ENCODE measurements around the gene RPS6KA5. TPM values are rescaled to one million over a fixed set of nuclear protein-coding genes. Genes with fewer than 3 reads are reported as not detected.

Gene RPS6KA5
- total RNA-seq, 1 donor from 2014 or later: 0.21 TPM

DNA sequence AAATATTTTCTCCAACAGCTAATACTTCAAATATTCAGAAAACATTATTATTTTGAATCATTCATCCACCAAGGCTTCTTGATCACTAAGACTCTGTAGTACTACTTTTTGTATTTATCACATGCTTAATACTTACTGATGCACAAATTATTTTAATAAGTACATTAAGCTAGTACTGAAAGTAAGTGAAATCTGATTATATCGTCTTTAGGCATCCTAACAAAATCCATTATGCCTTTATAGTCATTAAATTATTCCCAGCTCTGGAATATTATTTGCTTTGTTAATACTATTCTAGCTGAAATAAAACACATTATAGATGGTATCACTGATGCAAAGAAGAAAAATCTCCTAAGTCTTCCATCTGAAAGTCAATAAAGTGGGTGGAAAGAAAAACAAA, 169.1 kb downstream of the RPS6KA5 start:
- intact Hi-C loops (cut with DNase I): no loop called here
- Histone ChIP-seq H3K9me3 (no peaks in the 10 kb centered on the region), H3K4me3 (no peak overlapping the region), H3K27ac (no peak overlapping the region), H3K4me1 (no peaks in the 10 kb centered on the region), H3K36me3 (no peaks in the 10 kb centered on the region), H3K27me3 (no peaks in the 10 kb centered on the region)
- no peak for DNase-seq (ENCODE audit: low spot score in 2 of 2)
- TF ChIP-seq, protein P1, sequence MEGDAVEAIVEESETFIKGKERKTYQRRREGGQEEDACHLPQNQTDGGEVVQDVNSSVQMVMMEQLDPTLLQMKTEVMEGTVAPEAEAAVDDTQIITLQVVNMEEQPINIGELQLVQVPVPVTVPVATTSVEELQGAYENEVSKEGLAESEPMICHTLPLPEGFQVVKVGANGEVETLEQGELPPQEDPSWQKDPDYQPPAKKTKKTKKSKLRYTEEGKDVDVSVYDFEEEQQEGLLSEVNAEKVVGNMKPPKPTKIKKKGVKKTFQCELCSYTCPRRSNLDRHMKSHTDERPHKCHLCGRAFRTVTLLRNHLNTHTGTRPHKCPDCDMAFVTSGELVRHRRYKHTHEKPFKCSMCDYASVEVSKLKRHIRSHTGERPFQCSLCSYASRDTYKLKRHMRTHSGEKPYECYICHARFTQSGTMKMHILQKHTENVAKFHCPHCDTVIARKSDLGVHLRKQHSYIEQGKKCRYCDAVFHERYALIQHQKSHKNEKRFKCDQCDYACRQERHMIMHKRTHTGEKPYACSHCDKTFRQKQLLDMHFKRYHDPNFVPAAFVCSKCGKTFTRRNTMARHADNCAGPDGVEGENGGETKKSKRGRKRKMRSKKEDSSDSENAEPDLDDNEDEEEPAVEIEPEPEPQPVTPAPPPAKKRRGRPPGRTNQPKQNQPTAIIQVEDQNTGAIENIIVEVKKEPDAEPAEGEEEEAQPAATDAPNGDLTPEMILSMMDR (IDR thresholded peaks at IDR 0.05): no peak

- Histone ChIP-seq H3K36me3 (no peaks in the 10 kb centered on the region), H3K4me3 (no peak overlapping the region), H3K27ac (no peak overlapping the region), H3K4me1 (no peaks in the 10 kb centered on the region), H3K27me3 (no peaks in the 10 kb centered on the region), H3K9me3 (no peaks in the 10 kb centered on the region)
- intact Hi-C loops (cut with DNase I): no loop called here
- TF ChIP-seq, protein P1 (IDR thresholded peaks at IDR 0.05): no peak
- no peak for DNase-seq (ENCODE audit: low spot score in 2 of 2)
Measured at GRCh38 chr14:90890322-90891020, 170.0 kb downstream of the RPS6KA5 start.

DNA sequence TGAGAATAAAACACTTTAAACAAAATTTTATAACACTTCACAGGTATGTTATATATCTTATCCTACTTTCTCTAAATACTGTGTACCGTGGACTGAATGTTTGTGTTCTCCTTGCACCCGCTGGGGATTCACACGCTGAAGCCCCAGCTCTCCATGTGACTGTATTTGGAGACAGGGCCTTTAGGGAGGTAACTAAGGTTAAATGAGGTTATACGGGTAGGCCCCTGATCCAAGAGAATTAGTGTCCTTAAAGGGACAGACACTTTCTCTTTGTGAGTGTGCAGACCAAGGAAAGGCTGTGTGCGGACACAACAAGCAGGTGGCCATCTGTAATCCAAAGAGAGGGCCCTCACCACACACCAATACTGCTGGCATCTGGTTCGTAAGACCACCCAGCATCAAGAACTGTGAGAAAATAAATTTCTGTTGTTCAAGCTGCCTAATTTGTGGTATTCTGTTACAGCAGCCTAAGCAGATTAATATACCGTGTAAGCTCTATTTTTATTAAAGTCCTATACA, 174.1 kb downstream of the RPS6KA5 start:
- H3K9me3 ChIP-seq: peaks cover 0 to 10% of the 10 kb centered on the region in 2 donors
- DNase-seq (ENCODE audit: low spot score in 2 of 2): no peak
- no peak overlapping the region for H3K4me3 ChIP-seq

GRCh38 chr14:90883782-90884181, 176.7 kb downstream of the RPS6KA5 start:
- Histone ChIP-seq H3K27ac (no peak overlapping the region), H3K36me3 (no peaks in the 10 kb centered on the region), H3K4me1 (no peaks in the 10 kb centered on the region), H3K27me3 (no peaks in the 10 kb centered on the region), H3K9me3 (peaks cover 0 to 10% of the 10 kb centered on the region in 2 donors), H3K4me3 (no peak overlapping the region)
- intact Hi-C loops (cut with DNase I): no loop called here
- no peak for DNase-seq (ENCODE audit: low spot score in 2 of 2)
- TF ChIP-seq, protein P1 (IDR thresholded peaks at IDR 0.05): no peak

More for the DNA sequence above, 174.1 kb downstream of the RPS6KA5 start:
- TF ChIP-seq, protein P1 (IDR thresholded peaks at IDR 0.05): no peak
- no peaks in the 10 kb centered on the region for H3K36me3 ChIP-seq
- intact Hi-C loops (cut with DNase I): no loop called here
- H3K4me1 ChIP-seq: no peaks in the 10 kb centered on the region
- no peaks in the 10 kb centered on the region for H3K27me3 ChIP-seq
- no peak overlapping the region for H3K27ac ChIP-seq

DNA sequence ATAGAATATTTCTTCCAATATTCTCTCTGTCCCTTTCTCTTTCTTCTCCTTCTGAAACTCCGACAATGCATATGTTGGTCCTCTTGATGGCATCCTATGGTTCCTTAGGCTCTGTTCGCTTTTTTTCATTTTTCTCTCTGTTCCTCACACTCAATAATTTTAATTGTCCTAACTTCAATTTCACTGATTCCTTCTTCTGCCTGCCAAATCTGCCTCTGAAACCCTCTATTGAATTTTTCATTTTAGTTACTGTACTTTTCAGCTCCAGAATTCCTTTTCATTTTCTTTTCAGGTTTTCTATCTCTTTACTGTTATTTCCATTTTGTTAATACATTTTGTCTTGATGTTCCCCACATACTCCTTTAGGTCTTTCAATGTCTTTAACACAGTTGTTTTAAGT, 177.2 kb downstream of the RPS6KA5 start:
- no peak for DNase-seq (ENCODE audit: low spot score in 2 of 2)
- H3K27ac ChIP-seq: no peak overlapping the region
- H3K36me3 ChIP-seq: no peaks in the 10 kb centered on the region
- TF ChIP-seq, protein P1 (IDR thresholded peaks at IDR 0.05): no peak
- H3K4me3 ChIP-seq: no peak overlapping the region
- H3K4me1 ChIP-seq: no peaks in the 10 kb centered on the region
- H3K27me3 ChIP-seq: no peaks in the 10 kb centered on the region
- peaks cover 0 to 10% of the 10 kb centered on the region in 2 donors for H3K9me3 ChIP-seq
- intact Hi-C loops (cut with DNase I): no loop called here

Data from ascending aorta (tissue), 2 donors.